Measurements from ENCODE around the gene PNPO.

GRCh38 chr17:47901423-47901822 lies 39.9 kb upstream of the PNPO start:
- no peak for TF ChIP-seq EZH2phosphoT487 (IDR thresholded peaks at IDR 0.05; ENCODE audit: borderline replicate concordance)
- TF ChIP-seq CTCF (conservative IDR thresholded peaks at IDR 0.05; ENCODE audit: low read length): no peak

Measured in Loucy (cell line).